A549 (cell line): Measurements from ENCODE around the gene PHACTR2. TPM values are rescaled to one million over a fixed set of nuclear protein-coding genes. Genes with fewer than 3 reads are reported as not detected.

Source experiments
- ATAC-seq, 2 experiments: fragments of 200-7000 bp in 1 of 2; fragments of >200 bp in 1 of 2; cut with Nextera tagmentation in 1 of 2; cut with Tn5 transposase in 1 of 2; 3 replicates each; pipeline versions ENCODE4 v1.8.0 to v1.9.1; 2018 to 2020; ENCODE audit warnings: mild to moderate bottlenecking in 1 of 2, moderate library complexity in 1 of 2
- CTCF ChIA-PET: fragments of 300-600 bp; sonication (Branson Sonifier 250); formaldehyde crosslinking; extraction: SDS; loops from one replicate; lab custom pipeline; 2021; ENCODE audit warnings: antibody characterized with exemption, inconsistent platforms; lab: Yijun Ruan, JAX
- POLR2A ChIA-PET: fragments of 350-600 bp; formaldehyde crosslinking; extraction: SDS; loops from one replicate; lab custom pipeline; 2021; ENCODE audit warnings: antibody characterized with exemption, inconsistent platforms; lab: Yijun Ruan, JAX
- DNase-seq, 2 experiments: peaks; one replicate each; pipeline versions ENCODE4 v3.0.0 to v3.0.0-alpha.2; 2011 to 2016; ENCODE audit warnings: low read depth in 1 of 2, low spot score in 1 of 2
- FAIRE-seq: peaks from 2 replicates; lab custom pipeline; 2011; peaks lifted over from hg19 to GRCh38; lab: Jason Lieb, UNC
- H3K27ac ChIP-seq, 2 experiments: fragments of >200 bp; sonication (Bioruptor Twin); formaldehyde crosslinking; 3 replicates each; pipeline ENCODE4 v1.5.1; 2016 to 2017
- H3K4me1 ChIP-seq: fragments of >200 bp; sonication (Bioruptor Twin); formaldehyde crosslinking; 3 replicates; pipeline ENCODE4 v1.6.1; 2016
- H3K4me2 ChIP-seq: fragments of >200 bp; sonication (Bioruptor Twin); formaldehyde crosslinking; 3 replicates; pipeline ENCODE4 v1.6.1; 2016
- H3K4me3 ChIP-seq: fragments of >200 bp; sonication (Bioruptor Twin); formaldehyde crosslinking; 3 replicates; pipeline ENCODE4 v1.5.1; 2016
- H3K9me3 ChIP-seq: fragments of >200 bp; sonication (Bioruptor Twin); formaldehyde crosslinking; 3 replicates; pipeline ENCODE4 v1.6.1; 2016
- BHLHE40 ChIP-seq: IDR thresholded peaks from 2 replicates; pipeline ENCODE4 v1.6.1; 2012; ENCODE audit warnings: low read depth, low read length, inconsistent platforms
- CBX2 ChIP-seq: fragments of 200-600 bp; sonication (generic); IDR thresholded peaks from 2 replicates; pipeline ENCODE4 v1.6.1; 2016; ENCODE audit warnings: low read depth, mild to moderate bottlenecking, borderline replicate concordance
- CBX8 ChIP-seq: fragments of 200-600 bp; sonication (generic); IDR thresholded peaks from 2 replicates; pipeline ENCODE4 v1.6.1; 2016
- CHD2 ChIP-seq: fragments of 150-350 bp; IDR thresholded peaks from 2 replicates; pipeline ENCODE4 v1.6.1; 2014; ENCODE audit warnings: low read length; ENCODE audit not compliant: partially characterized antibody
- CTCF ChIP-seq: fragments of >200 bp; sonication (Bioruptor Twin); formaldehyde crosslinking; IDR thresholded peaks from 3 replicates; pipeline ENCODE4 v1.5.1; 2016
- ELK1 ChIP-seq: fragments of 150-350 bp; IDR thresholded peaks from 2 replicates; pipeline ENCODE4 v1.6.1; 2014; ENCODE audit warnings: low read depth, mild to moderate bottlenecking, low read length
- ESRRA ChIP-seq: fragments of 150-350 bp; IDR thresholded peaks from 2 replicates; pipeline ENCODE4 v1.6.1; 2014; ENCODE audit warnings: mild to moderate bottlenecking, low read length, borderline replicate concordance
- FOXS1 ChIP-seq: fragments of 250-450 bp; sonication (Bioruptor Pico); IDR thresholded peaks from 2 replicates; pipeline ENCODE4 v1.5.0; 2020; ENCODE audit warnings: mild to moderate bottlenecking, moderate library complexity
- HOXB13 ChIP-seq: fragments of 250-450 bp; sonication (Bioruptor Pico); IDR thresholded peaks from 2 replicates; pipeline ENCODE4 v1.5.0; 2020; ENCODE audit warnings: low read depth, mild to moderate bottlenecking, moderate library complexity
- JUN ChIP-seq, 2 experiments: fragments of >200 bp; sonication (Bioruptor Twin); formaldehyde crosslinking; IDR thresholded peaks; 2 replicates in 1 of 2; 3 replicates in 1 of 2; pipeline ENCODE4 v1.6.1; 2016 to 2017
- KDM5A ChIP-seq: fragments of 200-600 bp; sonication (generic); IDR thresholded peaks from 2 replicates; pipeline ENCODE4 v1.6.1; 2016; ENCODE audit warnings: antibody characterized with exemption, mild to moderate bottlenecking
- MAFK ChIP-seq: fragments of 450-650 bp; IDR thresholded peaks from 2 replicates; pipeline ENCODE4 v1.6.1; 2014; ENCODE audit not compliant: partially characterized antibody
- MAZ ChIP-seq: fragments of 150-350 bp; IDR thresholded peaks from 2 replicates; pipeline ENCODE4 v1.6.1; 2014; ENCODE audit warnings: antibody characterized with exemption, low read depth, low read length, borderline replicate concordance
- MYC ChIP-seq: IDR thresholded peaks from 2 replicates; pipeline ENCODE4 v1.6.1; 2012; ENCODE audit warnings: mild to moderate bottlenecking, inconsistent platforms, low read length, improper control_type of control experiment, borderline replicate concordance
- NPAS2 ChIP-seq: fragments of 250-450 bp; sonication (Bioruptor Pico); IDR thresholded peaks from 2 replicates; pipeline ENCODE4 v1.8.0; 2022; ENCODE audit warnings: mild to moderate bottlenecking, moderate library complexity, borderline replicate concordance
- PBX3 ChIP-seq: IDR thresholded peaks from 2 replicates; pipeline ENCODE4 v1.6.1; 2012
- PHF8 ChIP-seq: fragments of 200-600 bp; sonication (generic); IDR thresholded peaks from 2 replicates; pipeline ENCODE4 v1.6.1; 2016; ENCODE audit warnings: low read depth, mild to moderate bottlenecking, antibody characterized with exemption, moderate library complexity, borderline replicate concordance
- POLR2A ChIP-seq: IDR thresholded peaks from 2 replicates; pipeline ENCODE4 v1.6.1; 2012; ENCODE audit warnings: mild to moderate bottlenecking, low read length
- POLR2AphosphoS2 ChIP-seq: conservative IDR thresholded peaks from 2 replicates; pipeline ENCODE4 v1.6.1; 2012; ENCODE audit warnings: low read length, improper control_type of control experiment, inconsistent platforms
- RARB ChIP-seq: fragments of 250-450 bp; sonication (Bioruptor Pico); IDR thresholded peaks from 2 replicates; pipeline ENCODE4 v1.8.0; 2021; ENCODE audit warnings: mild to moderate bottlenecking, moderate library complexity
- RCOR1 ChIP-seq: fragments of 150-350 bp; IDR thresholded peaks from 2 replicates; pipeline ENCODE4 v1.6.1; 2014; ENCODE audit warnings: antibody characterized with exemption, low read length, low read depth
- REST ChIP-seq: fragments of 200-600 bp; sonication (generic); IDR thresholded peaks from 2 replicates; pipeline ENCODE4 v1.6.1; 2016; ENCODE audit warnings: antibody characterized with exemption, mild to moderate bottlenecking, moderate library complexity
- SREBF2 ChIP-seq: fragments of 450-650 bp; IDR thresholded peaks from 2 replicates; pipeline ENCODE4 v1.6.1; 2014; ENCODE audit warnings: mild to moderate bottlenecking, moderate library complexity
- TP53 ChIP-seq: fragments of 250-450 bp; sonication (Bioruptor Pico); IDR thresholded peaks from 2 replicates; pipeline ENCODE4 v1.5.0; 2021; ENCODE audit warnings: mild to moderate bottlenecking, moderate library complexity
- USF2 ChIP-seq: fragments of 450-650 bp; IDR thresholded peaks from 2 replicates; pipeline ENCODE4 v1.6.1; 2014; ENCODE audit warnings: antibody characterized with exemption
- ZC3H11A ChIP-seq: fragments of 450-650 bp; IDR thresholded peaks from 2 replicates; pipeline ENCODE4 v1.6.1; 2014; ENCODE audit warnings: antibody characterized with exemption, mild to moderate bottlenecking
- ZFP36 ChIP-seq: fragments of 450-650 bp; IDR thresholded peaks from 2 replicates; pipeline ENCODE4 v1.6.1; 2014; ENCODE audit warnings: borderline replicate concordance; ENCODE audit not compliant: partially characterized antibody
- WGBS: methylation state at CpG from one replicate; pipeline ENCODE4 v1.1.6; 2017; ENCODE audit errors: missing lambda C conversion rate; 5-methylcytosine and 5-hydroxymethylcytosine counted together
- polyA plus RNA-seq, 4 experiments: library from polyadenylated mRNA; depleted of rRNA in 3 of 4; stranded (reverse); fragments of >200 nt; fragmentation: RNase III in 1 of 4; extraction: RNeasy Plus Mini Kit Qiagen cat#74134 plus additional on column Dnase treatment in 1 of 4; gene quantifications; 2 replicates in 3 of 4; 3 replicates in 1 of 4; pipeline ENCODE4 v1.2.3, GENCODE V29; 2011 to 2017

Gene PHACTR2
- polyA plus RNA-seq, 2 of the 4 experiments (the other 2 are of a cell fraction): 2.5 to 10.4 TPM

GRCh38 chr6:143694013-143694412 is 16.2 kb downstream of the PHACTR2 start:
- WGBS: 94% methylated on average over 1 of the region's 2 CpGs
- no peak for TF ChIP-seq ZFP36
- TF ChIP-seq CTCF: no peak
- no peak for TF ChIP-seq HOXB13 (CRISPR knock-in tag)
- TF ChIP-seq KDM5A: no peak
- TF ChIP-seq MAZ: no peak
- TF ChIP-seq SREBF2: no peak
- no peak for TF ChIP-seq USF2
- no peak for TF ChIP-seq PHF8
- TF ChIP-seq CBX8: no peak
- no peak for TF ChIP-seq POLR2AphosphoS2
- TF ChIP-seq TP53 (CRISPR knock-in tag): no peak
- TF ChIP-seq MYC: no peak
- no peak for TF ChIP-seq FOXS1
- no peak for TF ChIP-seq ESRRA
- no peak for TF ChIP-seq JUN (IDR thresholded peaks at IDR 0.05)
- Histone ChIP-seq H3K27ac (no peak overlapping the region), H3K4me2 (no peak overlapping the region), H3K4me1 (peaks cover 19% of the 10 kb centered on the region), H3K4me3 (no peak overlapping the region), H3K9me3 (no peaks in the 10 kb centered on the region)
- no peak for FAIRE-seq
- no peak for DNase-seq
- POLR2A ChIA-PET: no interaction called here
- CTCF ChIA-PET: no interaction called here
- ATAC-seq: no peak

- ATAC-seq (no peak), DNase-seq (no peak), FAIRE-seq (no peak)
- POLR2A ChIA-PET: no interaction called here
- Histone ChIP-seq H3K4me2 (no peak overlapping the region), H3K9me3 (no peaks in the 10 kb centered on the region), H3K4me3 (no peak overlapping the region), H3K27ac (no peak overlapping the region), H3K4me1 (peaks cover 19% of the 10 kb centered on the region)
- WGBS: 79% methylated on average over 7 of the region's 7 CpGs
- CTCF ChIA-PET: interaction anchor here (0.7 kb wide), 1 partner anchor 11 kb away, joined by 3 read pairs; no protein-coding TSS in a partner anchor
- TF ChIP-seq CBX2 (no peak), MAZ (no peak), POLR2A (no peak), CHD2 (no peak), ELK1 (no peak), MAFK (no peak), ZFP36 (no peak), BHLHE40 (no peak), RCOR1 (no peak), PBX3 (no peak), MYC (no peak), NPAS2 (CRISPR knock-in tag) (no peak), PHF8 (no peak), REST (no peak), RARB (no peak), USF2 (no peak), CBX8 (no peak), SREBF2 (no peak), ZC3H11A (no peak)
Observed at GRCh38 chr6:143694560-143694959, 16.8 kb downstream of the PHACTR2 start.
